RWPE2 (cell line): Measurements from ENCODE around the gene BIRC5.

Source experiments
- ATAC-seq: fragments of 200-7000 bp; cut with Tn5 transposase; 3 replicates; pipeline ENCODE4 v1.9.1; 2021; ENCODE audit warnings: low read depth
- DNase-seq: peaks from one replicate; pipeline ENCODE4 v3.0.0-alpha.2; 2020; ENCODE audit warnings: low spot score
- H3K27ac ChIP-seq: fragments of 450-650 bp; 2 replicates; pipeline ENCODE4 v1.5.1; 2017; ENCODE audit warnings: mild to moderate bottlenecking; ENCODE audit not compliant: poor library complexity, severe bottlenecking
- H3K27me3 ChIP-seq: fragments of 250-450 bp; sonication (Bioruptor Pico); 2 replicates; pipeline ENCODE4 v1.5.1; 2021; ENCODE audit warnings: mild to moderate bottlenecking, moderate library complexity; ENCODE audit not compliant: insufficient read depth, poor library complexity, severe bottlenecking
- H3K36me3 ChIP-seq: fragments of 250-450 bp; sonication (Bioruptor Pico); 2 replicates; pipeline ENCODE4 v1.5.1; 2020; ENCODE audit warnings: low read depth, mild to moderate bottlenecking, moderate library complexity
- H3K4me1 ChIP-seq: fragments of 250-450 bp; sonication (Bioruptor Pico); 2 replicates; pipeline ENCODE4 v1.5.1; 2021; ENCODE audit warnings: mild to moderate bottlenecking, moderate library complexity; ENCODE audit not compliant: insufficient read depth, poor library complexity, severe bottlenecking
- H3K4me3 ChIP-seq: fragments of 250-450 bp; sonication (Bioruptor Pico); 2 replicates; pipeline ENCODE4 v1.5.1; 2021; ENCODE audit warnings: mild to moderate bottlenecking, moderate library complexity; ENCODE audit not compliant: severe bottlenecking
- H3K9me3 ChIP-seq: fragments of 250-450 bp; sonication (Bioruptor Pico); 2 replicates; pipeline ENCODE4 v1.5.1; 2021; ENCODE audit warnings: mild to moderate bottlenecking, moderate library complexity; ENCODE audit not compliant: severe bottlenecking
- TF ChIP-seq, protein P1 (sequence below): fragments of 450-650 bp; IDR thresholded peaks from one replicate; pipeline ENCODE4 v1.5.1; 2017; ENCODE audit warnings: mild to moderate bottlenecking, moderate library complexity; ENCODE audit not compliant: poor library complexity, severe bottlenecking

Gene BIRC5

DNA sequence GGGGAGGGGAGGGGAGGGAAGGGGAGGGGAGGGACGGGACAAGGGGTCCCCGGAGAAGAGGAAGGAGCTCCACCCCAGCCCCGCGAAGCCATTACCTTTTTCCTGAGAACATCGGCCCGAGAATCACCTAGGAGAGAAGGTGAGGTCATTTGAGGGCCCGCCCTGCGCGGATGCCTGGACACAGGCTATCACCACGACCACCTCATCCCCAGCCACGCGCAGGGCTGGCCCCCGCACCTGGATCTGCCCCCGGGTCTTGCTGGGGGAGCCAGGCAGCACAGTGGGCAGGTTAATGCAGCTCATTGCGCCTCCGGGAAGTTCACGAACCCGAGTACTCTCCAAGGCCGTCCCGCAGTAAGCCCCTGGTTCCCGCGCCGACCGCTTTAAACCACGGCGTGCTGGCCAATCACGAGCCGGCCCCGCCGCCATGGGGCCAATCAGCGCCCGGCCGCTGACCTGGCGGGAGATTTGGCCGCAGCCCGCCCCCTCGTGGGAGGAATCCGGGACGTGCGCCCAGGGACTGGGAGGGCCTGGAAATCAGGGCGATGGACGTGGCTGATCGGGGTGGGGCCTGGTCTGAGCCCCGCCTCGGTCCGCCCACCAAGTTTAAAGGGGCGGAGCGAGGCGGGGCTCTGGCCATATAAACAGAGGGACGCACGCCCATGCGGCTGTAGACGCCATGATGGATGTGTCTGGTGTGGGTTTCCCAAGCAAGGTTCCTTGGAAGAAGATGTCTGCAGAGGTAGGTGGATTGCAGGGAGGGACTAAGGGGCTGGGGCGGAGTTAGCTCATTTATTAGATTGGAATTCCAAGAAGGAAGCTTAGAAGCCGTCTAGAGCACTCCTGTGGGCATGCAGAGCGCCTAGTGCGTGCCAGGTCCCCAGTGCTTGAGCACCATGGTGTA lies 27.1 kb upstream of the BIRC5 start, which contains the start of the genes AFMID and TK1:
AFMID (plus strand) TSS at position 671 of the 904 bp plus-strand sequence; CDS start at position 680, 9 bp downstream.
TK1 (minus strand) TSS at position 361 of the 904 bp plus-strand sequence; CDS start at position 303, 58 bp downstream.
- TF ChIP-seq, protein P1, sequence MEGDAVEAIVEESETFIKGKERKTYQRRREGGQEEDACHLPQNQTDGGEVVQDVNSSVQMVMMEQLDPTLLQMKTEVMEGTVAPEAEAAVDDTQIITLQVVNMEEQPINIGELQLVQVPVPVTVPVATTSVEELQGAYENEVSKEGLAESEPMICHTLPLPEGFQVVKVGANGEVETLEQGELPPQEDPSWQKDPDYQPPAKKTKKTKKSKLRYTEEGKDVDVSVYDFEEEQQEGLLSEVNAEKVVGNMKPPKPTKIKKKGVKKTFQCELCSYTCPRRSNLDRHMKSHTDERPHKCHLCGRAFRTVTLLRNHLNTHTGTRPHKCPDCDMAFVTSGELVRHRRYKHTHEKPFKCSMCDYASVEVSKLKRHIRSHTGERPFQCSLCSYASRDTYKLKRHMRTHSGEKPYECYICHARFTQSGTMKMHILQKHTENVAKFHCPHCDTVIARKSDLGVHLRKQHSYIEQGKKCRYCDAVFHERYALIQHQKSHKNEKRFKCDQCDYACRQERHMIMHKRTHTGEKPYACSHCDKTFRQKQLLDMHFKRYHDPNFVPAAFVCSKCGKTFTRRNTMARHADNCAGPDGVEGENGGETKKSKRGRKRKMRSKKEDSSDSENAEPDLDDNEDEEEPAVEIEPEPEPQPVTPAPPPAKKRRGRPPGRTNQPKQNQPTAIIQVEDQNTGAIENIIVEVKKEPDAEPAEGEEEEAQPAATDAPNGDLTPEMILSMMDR: peak; percentile 84
- ATAC-seq (peak; percentile 90), DNase-seq (peak; percentile 96)
- H3K27ac ChIP-seq: peak within 1 kb of the TSS; percentile 49
- peaks cover 59% of the 10 kb centered on the region for H3K36me3 ChIP-seq
- peaks cover 19% of the 10 kb centered on the region for H3K4me1 ChIP-seq
- H3K27me3 ChIP-seq: no peaks in the 10 kb centered on the region
- H3K9me3 ChIP-seq: no peaks in the 10 kb centered on the region
- peak within 1 kb of the TSS; percentile 49 for H3K4me3 ChIP-seq

GRCh38 chr17:78196716-78197115 lies 17.3 kb upstream of the BIRC5 start:
- H3K4me1 ChIP-seq: peaks cover 9% of the 10 kb centered on the region
- H3K4me3 ChIP-seq: no peak overlapping the region
- ATAC-seq (no peak), DNase-seq (no peak)
- H3K9me3 ChIP-seq: no peaks in the 10 kb centered on the region
- TF ChIP-seq, protein P1: no peak
- H3K27me3 ChIP-seq: no peaks in the 10 kb centered on the region
- H3K36me3 ChIP-seq: peaks cover 47% of the 10 kb centered on the region
- peak overlapping the region; percentile 61 for H3K27ac ChIP-seq

GRCh38 chr17:78197147-78197832 lies 16.8 kb upstream of the BIRC5 start:
- Histone ChIP-seq H3K36me3 (peaks cover 47% of the 10 kb centered on the region), H3K9me3 (no peaks in the 10 kb centered on the region), H3K27me3 (no peaks in the 10 kb centered on the region), H3K4me3 (no peak overlapping the region), H3K4me1 (peaks cover 9% of the 10 kb centered on the region), H3K27ac (peak overlapping the region; percentile 61)
- TF ChIP-seq, protein P1: no peak
- ATAC-seq: no peak
- no peak for DNase-seq

DNA sequence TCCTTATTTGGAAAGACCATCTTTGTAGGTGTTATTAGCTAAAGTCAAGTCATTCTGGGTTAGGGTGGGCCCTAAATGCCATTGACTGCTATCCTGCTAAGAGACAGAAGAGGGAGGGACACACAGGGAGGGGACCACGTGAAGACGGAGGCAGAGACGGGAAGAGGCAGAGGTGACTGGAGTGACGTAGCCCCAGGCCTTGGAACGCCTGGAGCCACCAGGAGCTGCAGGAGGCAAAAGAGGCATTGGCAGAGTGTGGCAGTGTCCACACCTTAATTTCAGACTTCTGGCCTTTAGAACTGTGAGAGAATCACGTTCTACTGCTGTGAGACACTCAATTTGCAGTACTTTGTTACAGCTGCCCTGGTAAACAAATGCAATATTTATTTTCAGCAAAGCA lies 13.6 kb upstream of the BIRC5 start:
- peaks cover 27% of the 10 kb centered on the region for H3K36me3 ChIP-seq
- H3K9me3 ChIP-seq: no peaks in the 10 kb centered on the region
- H3K4me3 ChIP-seq: no peak overlapping the region
- H3K27me3 ChIP-seq: no peaks in the 10 kb centered on the region
- TF ChIP-seq, protein P1: no peak
- DNase-seq (no peak), ATAC-seq (no peak)
- H3K27ac ChIP-seq: no peak overlapping the region
- peaks cover 9% of the 10 kb centered on the region for H3K4me1 ChIP-seq
